HG02981 (cell line): ENCODE results near the gene CENPX.
"Not testable (repeated sequence)": the region's sequence is repeated elsewhere in the genome, so short reads cannot be mapped to it uniquely, and the experiment has no call there.

Experiments
- ATAC-seq: cut with Tn5 transposase; IDR thresholded peaks from one replicate; pipeline ENCODE4 v1.9.1; 2021; ENCODE audit warnings: mild to moderate bottlenecking, moderate library complexity; ENCODE audit not compliant: unreplicated experiment

The CENPX gene

DNA sequence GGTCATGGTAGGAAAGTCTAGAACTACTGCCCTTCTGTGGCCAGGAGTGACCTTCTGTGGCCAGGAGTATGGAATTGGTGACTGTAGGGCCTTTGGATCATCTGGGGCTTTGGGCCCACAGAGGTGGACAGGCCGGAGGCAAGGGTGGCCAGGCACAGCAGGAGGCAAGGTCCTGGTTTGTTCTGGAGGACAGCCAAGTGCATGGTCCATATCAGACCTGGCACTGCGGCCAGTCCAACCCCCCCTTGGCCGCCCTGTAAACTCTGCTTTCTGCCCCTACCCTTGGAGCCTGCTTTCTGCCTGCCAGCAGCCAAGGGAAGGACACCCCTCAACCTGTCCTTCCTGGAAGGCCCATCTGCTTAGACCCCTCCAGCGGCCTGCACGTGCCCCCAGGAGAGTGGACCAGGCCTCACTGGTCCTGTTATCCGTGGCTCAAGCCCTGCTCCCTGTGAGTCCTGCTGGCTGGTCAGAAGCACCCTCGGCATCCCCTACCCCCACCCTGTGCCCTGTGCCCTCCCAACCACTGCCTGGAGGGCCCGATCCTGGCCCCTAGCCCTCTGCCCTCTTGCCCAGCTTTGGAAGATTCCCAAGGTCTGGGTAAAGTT, 17.1 kb upstream of the CENPX start:
- no peak for ATAC-seq

GRCh38 chr17:82038796-82039409, 16.2 kb upstream of the CENPX start:
- ATAC-seq: not testable (repeated sequence)

DNA sequence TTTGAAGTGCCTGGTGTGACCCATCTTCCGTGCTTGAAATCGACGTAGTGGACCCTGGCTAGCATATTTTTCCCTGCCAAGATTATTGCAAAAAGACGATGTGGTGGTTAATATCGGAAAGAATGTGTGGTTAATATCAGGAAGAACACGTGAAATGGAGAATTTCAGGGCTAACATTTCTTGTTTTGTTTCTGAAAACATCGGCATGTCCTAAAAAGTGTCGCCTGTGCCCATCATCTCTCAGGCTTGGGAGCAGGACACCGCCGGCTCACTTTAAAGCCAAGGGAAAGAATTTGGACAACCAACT, 15.2 kb upstream of the CENPX start:
- no peak for ATAC-seq

GRCh38 chr17:82037092-82037888, 14.6 kb upstream of the CENPX start, which contains the start of gene DCXR:
Gene DCXR, minus strand, starts transcription at chr17:82037697. Its CDS starts 15 bp downstream, at chr17:82037682.
- peak; percentile 85 for ATAC-seq

DNA sequence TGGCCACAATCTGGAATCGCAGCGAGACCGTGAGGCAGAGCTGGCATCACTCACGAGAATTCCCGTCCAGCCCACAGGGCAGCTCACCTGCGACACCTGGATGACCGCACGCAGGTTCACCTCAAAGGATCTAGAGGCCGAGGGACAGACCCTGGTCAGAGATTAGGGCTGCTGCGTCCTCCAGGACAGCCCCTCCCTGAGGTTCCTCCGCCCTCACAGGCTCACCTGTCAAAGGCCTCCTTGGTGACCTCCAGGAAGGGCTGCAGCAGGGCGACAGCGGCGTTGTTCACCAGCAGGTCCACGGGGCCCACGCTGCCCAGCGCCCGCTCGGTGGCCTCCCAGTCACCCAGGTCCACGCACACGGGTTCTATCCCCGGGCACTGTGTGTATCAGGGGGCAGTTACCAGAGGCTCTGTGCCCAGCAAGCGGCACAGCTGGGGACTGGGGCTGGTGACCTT, 14.0 kb upstream of the CENPX start:
- ATAC-seq: no peak

DNA sequence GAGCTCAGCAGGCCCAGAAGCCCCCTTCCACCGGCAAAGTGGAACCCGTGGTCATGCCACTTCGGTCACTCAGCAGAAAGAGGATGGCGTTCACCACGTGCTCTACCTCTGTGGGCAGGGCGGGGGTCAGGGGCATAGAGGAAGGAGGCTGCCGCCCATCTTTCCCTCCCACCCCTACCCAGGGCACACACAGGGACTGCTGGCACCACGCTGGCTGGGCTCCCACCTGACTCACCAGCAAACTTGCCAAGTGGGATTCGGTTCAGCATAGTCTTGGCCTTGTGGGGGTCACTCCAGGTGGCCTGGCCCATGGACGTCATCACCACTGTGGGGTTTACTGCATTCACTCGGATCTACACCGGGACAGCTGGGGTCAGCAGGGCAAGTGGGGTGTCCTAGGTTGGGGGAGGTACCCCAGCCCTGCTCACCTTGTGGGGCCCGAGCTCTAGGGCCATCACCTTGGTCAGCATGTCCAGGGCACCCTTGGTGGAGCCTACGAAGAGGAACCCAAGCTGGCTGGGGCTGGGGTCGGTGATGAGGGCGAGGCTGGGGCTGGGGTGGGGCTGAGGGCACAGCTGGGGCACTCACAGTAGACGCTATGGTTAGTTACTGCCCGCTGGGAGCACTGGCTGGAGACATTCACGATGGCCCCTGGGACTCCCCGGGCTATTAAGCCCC, 13.4 kb upstream of the CENPX start:
- no peak for ATAC-seq

DNA sequence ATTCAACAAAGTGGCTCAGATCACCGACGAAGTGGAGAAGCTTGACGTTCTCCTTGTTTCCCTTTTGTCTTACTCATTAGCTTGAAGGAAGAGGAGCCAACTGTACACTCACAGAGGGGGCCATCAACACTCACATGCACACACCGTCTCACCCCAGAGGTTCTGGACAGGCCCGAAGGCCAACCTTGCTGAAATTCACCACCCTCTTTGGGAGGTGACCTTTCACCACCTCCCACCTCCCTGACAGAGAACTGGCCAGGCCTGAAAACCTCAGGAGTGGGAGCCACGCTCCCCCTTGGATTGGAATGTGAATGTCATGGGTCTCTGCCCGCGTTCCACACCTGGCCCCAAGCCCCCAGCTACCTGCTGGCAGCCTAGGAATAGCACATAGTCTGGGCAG, 12.8 kb upstream of the CENPX start:
- no peak for ATAC-seq

GRCh38 chr17:82034371-82035011, 11.8 kb upstream of the CENPX start:
- no peak for ATAC-seq

DNA sequence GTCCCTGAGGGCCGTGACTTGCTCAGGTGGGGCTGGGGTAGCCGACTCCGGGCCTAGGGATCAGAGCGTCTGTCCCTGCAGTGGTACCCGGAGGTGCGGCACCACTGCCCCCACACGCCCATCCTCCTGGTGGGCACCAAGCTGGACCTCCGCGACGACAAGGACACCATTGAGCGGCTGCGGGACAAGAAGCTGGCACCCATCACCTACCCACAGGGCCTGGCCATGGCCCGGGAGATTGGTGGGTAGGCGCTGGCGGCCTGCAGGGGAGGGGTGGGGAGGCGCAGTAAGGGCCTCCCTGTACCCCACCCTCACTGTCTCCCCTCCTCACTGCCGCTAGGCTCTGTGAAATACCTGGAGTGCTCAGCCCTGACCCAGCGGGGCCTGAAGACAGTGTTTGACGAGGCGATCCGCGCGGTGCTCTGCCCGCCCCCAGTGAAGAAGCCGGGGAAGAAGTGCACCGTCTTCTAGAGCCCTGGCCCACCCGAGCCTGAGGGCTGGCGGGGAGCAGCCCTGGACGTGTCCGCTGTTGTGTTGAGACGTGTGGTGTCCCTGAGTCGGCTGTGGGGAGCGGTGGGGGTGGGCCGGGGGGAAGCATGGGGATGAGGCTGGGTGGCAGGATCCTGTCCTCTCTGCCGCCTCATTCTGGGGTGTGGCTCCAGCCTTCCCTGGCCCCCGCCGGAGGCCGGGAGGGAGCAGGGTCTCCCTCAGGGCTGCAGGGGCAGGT, 10.8 kb upstream of the CENPX start:
- no peak for ATAC-seq

- no peak for ATAC-seq
These were observed 9.4 kb upstream of the CENPX start for GRCh38 chr17:82031885-82032627.

DNA sequence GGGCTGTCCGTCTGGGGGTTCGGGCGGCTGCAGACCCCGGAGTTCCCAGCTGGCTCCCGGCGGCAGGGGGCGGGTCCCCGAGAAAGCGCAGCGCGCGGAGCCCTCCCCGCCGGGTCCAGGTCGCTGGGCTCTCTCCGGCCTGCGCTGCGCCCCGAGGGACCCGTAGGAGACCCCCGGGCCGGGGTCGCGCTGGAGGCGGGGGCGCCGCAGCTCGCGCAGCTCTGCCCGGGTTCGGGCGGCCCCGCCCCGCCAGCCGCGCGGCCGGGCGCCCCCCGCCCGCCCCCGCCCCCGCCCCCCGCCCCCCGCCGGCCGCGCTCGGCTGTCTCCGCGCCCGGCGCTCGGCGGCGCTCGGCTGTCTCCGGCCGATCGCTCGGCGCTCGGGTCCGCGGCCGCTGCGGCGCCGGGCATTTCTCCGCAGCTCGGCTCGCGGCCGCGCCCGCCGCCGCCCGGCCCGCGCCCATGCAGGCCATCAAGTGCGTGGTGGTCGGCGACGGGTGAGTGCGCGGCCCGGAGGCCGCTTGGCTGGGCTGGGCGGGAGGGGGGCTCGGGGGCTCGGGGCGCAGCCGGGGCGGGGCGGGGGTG, 8.7 kb upstream of the CENPX start, which contains the start of gene RAC3:
Gene RAC3 (plus strand): TSS at position 376 of the 582 bp plus-strand sequence. CDS start 84 bp downstream, at position 460.
- ATAC-seq: no peak

- no peak for ATAC-seq
These were observed 8.0 kb upstream of the CENPX start for GRCh38 chr17:82030470-82031302.

GRCh38 chr17:82029990-82030469, 7.4 kb upstream of the CENPX start:
- ATAC-seq: no peak

DNA sequence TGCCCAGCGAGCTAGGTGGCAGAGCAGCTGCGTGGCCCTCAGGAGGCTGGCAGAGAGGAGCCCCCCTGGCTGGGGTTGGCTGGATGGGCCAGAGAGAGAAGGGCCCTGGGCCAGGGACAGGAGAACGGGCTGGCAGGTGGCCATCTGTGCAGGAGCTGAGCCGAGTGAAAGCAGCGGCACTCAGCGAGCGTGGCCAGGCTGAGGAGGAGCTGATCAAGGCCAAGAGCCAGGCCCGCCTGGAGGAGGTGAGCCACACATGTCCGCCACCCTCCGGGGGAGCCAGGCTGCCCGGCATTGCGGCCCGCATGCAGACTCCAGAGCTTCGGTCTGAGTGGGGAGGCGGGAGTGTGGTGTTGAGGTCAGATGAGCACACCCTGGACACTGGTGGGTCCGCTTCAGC, 6.7 kb upstream of the CENPX start:
- ATAC-seq: no peak

GRCh38 chr17:82028966-82029365, 6.3 kb upstream of the CENPX start:
- ATAC-seq: no peak

DNA sequence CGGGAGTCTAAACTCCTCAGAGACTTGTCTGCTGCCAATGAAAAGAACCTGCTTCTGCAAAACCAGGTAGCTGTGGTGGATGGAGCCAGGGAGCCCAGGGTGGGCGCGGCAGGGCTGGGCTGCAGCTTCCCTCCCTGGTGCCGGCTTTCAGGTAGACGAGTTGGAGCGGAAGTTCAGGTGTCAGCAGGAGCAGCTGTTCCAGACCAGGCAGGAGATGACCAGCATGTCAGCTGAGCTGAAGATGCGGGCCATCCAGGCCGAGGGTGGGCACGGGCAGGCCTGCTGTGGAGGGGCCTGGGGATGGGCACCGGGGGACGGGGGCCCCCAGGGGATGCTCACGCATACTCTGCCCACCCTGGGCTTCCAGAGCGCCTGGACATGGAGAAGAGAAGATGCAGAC, 5.6 kb upstream of the CENPX start:
- ATAC-seq: no peak

DNA sequence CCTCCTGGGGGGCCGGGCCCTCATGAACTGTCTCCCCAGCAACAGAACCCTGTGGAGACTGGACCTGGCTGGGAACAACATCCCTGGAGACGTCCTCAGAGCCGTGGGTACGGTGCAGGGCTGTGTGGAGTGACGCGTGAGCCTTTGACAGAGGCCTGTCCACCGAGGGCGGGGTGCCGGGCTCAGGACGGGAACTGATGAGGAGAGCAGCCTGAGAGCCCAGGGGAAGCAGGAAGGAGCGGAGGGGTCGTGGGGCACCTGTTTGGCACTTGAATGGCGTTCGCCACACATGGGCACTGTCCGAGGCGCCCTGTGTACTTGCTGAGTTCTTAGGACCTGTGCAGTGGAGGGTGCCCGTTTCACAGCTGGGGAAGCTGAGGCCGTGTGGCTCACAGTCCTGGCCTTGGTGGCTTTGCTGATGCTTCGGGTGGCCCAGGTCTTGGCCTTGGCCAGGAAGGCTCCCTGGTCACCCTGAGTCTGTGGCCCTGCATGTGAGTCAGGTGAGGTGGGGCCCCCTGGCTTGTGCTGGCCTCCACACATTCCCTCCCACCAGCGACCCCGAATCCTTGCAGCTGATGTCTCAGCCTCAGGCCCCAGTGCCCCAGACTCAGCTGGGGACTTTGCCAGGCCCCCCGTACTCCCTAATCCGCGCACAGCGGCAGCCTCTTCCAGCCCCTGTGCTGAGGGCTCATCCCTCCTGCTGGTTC, 2.9 kb upstream of the CENPX start:
- ATAC-seq: no peak

- no peak for ATAC-seq
These were observed 2.2 kb upstream of the CENPX start for GRCh38 chr17:82024859-82025258.
